ENCODE data around the gene FXYD5.

- TF ChIP-seq, protein P1, sequence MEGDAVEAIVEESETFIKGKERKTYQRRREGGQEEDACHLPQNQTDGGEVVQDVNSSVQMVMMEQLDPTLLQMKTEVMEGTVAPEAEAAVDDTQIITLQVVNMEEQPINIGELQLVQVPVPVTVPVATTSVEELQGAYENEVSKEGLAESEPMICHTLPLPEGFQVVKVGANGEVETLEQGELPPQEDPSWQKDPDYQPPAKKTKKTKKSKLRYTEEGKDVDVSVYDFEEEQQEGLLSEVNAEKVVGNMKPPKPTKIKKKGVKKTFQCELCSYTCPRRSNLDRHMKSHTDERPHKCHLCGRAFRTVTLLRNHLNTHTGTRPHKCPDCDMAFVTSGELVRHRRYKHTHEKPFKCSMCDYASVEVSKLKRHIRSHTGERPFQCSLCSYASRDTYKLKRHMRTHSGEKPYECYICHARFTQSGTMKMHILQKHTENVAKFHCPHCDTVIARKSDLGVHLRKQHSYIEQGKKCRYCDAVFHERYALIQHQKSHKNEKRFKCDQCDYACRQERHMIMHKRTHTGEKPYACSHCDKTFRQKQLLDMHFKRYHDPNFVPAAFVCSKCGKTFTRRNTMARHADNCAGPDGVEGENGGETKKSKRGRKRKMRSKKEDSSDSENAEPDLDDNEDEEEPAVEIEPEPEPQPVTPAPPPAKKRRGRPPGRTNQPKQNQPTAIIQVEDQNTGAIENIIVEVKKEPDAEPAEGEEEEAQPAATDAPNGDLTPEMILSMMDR (conservative IDR thresholded peaks at IDR 0.05): no peak
- no peak for TF ChIP-seq EZH2 (IDR thresholded peaks at IDR 0.05; ENCODE audit: low read depth)
These were observed 12.5 kb upstream of the FXYD5 start for GRCh38 chr19:35141837-35142605.

Data from PC-9 (cell line).